Cortex of kidney (tissue), 1 donor: ENCODE measurements around the gene CERS4.
"Not testable (repeated sequence)": the region's sequence is repeated elsewhere in the genome, so short reads cannot be mapped to it uniquely, and the experiment has no call there.

Source experiments
- DNase-seq: peaks from one replicate; lab custom pipeline; 2025; lab: John Stamatoyannopoulos, UW

The CERS4 gene, protein sequence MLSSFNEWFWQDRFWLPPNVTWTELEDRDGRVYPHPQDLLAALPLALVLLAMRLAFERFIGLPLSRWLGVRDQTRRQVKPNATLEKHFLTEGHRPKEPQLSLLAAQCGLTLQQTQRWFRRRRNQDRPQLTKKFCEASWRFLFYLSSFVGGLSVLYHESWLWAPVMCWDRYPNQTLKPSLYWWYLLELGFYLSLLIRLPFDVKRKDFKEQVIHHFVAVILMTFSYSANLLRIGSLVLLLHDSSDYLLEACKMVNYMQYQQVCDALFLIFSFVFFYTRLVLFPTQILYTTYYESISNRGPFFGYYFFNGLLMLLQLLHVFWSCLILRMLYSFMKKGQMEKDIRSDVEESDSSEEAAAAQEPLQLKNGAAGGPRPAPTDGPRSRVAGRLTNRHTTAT

DNA sequence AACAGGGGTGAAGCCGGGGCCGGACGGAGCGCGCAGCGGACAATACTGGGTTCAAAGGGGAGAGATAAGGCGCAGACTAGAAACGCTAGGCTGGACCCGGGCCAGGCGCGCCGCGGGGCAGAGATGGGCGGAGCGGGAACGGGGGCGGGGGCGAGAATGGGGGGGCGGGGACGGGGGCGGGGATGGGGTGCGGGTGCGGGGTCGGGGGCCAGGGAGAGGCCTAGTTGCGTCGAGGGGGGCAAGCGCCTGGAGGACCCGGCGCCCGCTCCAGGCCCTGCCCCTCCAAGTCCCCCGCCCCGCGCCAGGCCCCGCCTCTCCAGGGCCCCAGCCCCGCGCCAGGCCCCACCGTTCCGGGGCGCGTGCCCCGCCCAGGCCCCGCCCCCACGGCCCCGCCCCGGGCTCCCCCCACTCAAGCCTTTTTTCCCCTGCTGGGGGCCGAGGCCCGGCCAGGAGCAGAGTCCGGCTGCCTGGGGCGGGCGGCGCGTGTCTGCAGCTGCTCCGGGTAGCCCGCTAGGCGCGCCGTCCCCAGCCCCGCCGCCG is at the start of gene CERS4:
Gene CERS4, plus strand, starts transcription at position 449 of the 540 bp plus-strand sequence. CDS start 41,707 bp downstream, outside the sequence.
- no peak for DNase-seq

DNA sequence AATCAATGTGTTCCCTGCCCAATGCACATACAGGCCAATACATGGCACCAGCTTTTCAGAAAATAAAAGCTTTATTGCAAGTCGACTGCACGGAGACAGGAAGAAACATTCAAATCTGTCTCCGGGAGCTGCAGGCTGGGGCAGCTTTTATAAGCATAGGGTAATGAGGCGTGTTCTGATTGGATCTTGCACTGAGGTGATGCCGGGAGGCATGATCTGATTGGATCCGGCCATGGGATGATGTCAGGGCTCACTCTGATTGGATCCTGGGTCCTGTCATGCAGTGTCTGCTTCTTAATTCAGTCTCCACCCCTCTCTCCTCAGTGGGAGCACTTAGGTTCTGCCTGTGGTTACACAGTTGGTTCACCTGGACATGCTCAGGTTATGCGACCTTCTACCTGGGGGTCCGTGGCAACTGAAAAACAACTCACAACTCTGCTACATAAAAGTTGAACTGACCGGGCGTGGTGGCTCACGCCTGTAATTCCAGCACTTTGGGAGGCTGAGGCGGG is 48.0 kb upstream of the CERS4 start:
- DNase-seq: no peak

DNA sequence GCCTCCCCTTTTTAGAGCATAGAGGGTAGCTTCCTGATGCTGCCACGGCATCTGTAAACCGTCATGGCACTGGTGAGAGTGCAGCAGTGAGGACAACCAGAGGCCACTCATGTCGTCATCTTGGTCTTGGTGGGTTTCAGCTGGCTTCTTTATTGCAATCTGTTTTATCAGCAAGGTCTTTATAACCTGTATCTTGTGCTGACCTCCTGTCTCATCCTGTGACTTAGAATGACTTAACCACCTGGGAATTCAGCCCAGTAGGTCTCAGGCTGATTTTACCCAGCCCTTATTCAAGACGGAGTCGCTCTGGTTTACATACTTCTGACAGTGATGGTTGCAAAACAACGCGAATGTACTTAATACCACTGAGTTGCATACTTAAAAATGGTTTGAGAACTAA is 45.4 kb upstream of the CERS4 start:
- DNase-seq: no peak

DNA sequence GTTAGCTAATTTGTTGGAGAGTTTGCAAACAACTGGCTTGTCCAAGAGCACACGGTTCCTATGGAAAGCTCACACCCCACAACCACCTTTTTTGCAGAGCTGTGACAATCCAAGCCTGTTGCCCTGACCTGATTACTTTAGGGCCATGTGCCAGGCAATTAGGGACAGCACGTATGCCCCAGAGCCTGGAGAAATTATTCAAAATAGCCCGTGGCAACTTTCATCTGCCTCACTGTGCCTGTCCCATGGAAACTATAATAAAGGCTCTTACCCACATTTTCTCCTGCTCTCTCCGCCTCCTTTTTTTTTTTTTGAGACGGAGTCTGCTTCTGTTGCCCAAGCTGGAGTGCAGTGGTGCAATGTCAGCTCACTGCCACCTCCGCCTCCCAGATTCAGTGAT is 41.2 kb upstream of the CERS4 start:
- no peak for DNase-seq

DNA sequence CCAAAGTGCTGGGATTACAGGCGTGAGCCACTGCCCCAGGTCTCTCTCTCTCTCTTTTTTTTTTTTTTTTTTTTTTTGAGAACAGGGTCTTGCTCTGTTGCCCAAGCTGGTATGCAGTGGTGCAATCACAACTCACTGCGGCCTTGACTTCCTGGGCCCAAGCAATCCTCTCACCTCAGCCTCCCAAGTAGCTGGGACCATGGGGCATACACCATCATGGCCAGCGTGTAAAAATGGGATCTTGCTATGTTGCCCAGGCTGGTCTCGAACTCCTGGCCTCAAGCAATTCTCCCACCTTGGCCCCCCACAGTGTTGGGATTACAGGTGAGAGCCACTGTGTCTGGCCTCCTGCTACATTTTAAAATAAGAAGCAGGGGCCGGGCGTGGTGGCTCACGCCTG is 40.6 kb upstream of the CERS4 start:
- DNase-seq: no peak

DNA sequence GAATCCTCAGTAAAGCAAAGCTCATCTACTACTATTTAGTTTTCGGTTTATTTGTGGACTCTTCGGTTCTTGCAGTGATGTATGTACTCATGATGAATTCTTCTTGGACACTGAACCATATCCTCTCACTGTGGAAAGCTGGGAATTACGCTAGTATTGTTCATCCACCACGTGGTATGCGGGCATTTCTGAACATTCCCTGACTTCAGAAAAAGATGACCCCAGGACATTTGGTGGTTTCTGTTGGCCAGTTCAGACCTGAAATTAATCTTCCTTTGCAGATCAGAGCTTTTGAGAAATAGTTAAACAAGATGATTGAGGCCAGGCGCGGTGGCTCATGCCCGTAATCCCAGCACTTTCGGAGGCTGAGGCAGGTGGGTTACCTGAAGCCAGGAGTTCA is 34.5 kb upstream of the CERS4 start:
- DNase-seq: no peak

DNA sequence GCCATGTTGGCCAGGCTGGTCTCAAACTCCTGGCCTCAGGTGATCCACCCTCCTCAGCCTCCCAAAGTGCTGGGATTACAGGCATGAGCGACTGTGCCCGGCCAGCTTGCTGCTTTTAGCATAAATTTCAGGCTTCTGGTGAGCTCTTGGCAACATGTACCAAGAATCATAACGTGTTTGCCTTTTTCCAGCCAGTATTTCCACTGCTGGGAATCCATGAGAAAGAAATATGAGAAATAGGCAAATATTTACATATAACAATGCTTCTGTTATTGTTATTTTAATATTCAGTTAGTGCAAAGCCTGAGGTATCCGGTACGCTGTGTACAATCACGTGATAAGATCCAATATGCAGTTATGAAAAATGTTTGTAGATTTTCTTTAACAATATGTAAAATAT is 29.2 kb upstream of the CERS4 start:
- no peak for DNase-seq

DNA sequence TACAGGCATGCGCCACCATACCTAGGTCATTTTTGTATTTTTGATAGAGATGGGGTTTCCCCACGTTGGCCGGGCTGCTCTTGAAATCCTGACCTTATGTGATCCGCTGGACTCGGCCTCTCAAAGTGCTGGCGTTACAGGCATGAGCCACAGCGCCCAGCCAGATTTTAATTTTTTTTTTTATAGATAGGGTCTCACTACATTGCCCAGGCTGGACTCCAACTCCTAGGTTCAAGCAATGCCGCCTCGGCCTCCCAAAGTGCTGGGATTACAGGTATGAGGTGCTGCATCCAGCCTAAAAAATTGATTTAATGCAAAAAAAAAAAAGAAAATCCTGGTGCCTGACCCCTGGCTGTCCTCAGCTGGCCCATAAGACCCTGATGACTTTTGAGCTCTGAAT is 24.9 kb upstream of the CERS4 start:
- no peak for DNase-seq

DNA sequence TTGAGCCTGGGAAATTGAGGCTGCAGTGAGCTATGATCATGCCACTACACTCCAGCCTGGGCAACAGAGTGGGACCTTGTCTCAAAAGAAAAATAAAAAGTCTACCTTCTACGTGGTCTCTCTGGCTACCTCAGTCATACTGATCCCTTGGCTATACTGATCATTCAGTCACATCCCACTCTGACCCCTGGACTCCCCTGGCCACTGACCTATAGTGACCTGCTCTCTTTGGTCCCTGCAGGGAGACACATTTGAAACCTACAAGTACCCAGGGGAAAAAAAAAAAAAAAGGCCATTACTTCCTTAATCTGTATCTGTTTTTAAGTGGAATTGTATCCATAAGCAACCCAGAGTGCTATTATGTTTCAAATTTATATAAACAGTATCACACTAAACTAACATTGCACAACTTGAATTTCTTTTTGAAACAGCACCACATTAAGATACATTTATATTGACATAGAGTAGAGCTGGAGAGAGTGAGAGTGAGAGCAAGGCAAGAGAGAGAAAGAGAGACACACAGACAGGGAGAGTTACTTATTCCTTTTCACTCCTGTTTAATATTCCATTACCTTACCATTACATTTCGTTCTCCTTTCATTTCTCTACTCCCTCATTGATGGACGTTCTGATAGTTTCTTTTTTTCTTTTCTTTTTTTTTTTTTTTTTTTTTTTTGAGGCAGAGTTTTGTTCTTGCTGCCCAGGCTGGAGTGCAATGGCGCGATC is 23.7 kb upstream of the CERS4 start:
- DNase-seq: no peak

DNA sequence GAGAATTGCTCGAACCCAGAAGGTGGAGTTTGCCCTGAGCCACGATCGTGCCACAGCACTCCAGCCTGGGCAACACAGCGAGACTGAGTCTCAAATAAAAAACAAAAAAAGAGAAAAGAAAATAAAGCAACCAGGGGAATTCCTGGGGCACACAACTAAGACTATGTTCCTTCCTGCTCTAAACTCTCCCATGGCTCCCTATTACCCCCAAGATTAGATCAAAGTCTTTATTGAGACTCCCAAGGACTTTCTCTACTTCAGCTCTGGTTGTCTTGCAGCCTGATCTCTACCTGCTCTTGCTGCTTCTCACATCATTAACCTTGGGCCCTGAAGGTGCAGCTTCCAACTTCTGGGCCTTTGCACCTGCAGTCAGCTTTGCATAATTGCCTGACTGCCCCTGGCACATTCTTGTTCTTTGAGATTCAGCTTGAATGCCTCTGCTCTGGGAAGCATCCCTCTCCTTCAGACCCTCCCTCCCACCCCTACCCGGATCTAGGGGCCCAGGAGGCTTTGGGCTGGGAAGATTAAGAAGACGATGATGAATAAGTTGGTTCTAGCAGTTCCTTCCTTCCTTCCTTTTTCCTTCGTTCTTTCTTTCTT is 16.8 kb upstream of the CERS4 start:
- DNase-seq: no peak

DNA sequence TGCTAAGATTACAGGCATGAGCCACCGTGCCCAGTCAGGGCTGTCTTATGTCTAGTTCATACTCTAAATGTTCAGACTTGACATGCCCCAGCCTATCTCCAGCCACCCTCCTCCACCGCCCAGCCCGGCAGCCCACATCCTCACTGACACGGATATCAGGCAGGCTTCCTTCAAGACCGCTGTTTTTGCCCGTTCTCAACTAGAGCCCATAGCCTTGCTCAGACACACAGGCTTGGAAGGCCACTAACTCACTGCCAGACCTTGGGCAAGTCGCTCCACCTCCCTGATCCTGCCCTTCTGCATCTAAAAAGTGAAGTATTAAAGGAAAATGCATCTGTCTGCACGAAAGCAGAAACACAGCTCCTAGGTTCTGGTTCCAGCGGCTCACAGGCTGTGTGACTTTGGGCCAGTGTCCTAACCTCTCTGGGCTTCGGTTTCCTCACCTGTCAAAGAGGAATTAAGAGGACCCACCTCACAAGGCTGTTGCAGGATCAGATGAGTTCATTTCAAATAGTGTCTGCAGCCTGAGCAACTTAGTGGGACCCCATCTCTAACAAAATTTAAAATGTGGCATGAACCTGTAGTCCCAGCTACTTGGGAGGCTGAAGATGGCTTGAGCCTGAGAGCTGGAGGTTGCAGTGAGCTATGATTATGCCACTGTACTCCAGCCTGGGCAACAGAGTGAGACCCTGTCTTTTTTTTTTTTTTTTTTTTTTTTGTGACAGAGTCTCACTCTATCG is 14.5 kb upstream of the CERS4 start:
- DNase-seq: no peak

DNA sequence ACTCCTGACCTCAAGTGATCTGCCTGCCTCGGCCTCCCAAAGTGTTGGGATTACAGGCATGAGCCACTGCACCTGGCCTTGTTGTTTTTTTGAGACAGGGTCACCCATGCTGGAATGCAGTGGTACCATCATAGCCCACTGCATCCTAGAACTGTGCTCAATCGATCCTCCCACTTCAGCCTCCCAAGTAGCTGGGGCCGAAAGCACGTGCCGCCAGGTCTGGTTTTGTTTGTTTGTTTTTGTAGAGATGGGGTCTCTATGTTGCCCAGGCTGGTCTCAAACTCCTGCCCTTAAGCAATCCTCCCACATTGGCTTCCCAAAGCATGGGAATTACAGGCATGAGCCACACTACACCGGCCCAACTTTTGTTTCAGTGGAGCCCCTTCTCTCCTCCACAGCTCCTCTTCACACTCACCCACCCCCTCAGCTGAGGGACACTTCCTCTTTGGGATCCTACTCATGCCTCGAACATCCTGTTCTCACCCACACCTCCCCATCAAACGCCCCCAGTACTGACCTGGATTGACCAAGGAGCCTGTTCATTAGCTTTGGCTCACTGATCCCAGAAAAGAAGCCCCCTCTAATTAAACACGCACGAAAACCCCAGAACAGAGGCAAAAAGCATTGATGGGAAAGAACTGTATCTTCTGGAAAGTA is 12.8 kb upstream of the CERS4 start:
- no peak for DNase-seq

DNA sequence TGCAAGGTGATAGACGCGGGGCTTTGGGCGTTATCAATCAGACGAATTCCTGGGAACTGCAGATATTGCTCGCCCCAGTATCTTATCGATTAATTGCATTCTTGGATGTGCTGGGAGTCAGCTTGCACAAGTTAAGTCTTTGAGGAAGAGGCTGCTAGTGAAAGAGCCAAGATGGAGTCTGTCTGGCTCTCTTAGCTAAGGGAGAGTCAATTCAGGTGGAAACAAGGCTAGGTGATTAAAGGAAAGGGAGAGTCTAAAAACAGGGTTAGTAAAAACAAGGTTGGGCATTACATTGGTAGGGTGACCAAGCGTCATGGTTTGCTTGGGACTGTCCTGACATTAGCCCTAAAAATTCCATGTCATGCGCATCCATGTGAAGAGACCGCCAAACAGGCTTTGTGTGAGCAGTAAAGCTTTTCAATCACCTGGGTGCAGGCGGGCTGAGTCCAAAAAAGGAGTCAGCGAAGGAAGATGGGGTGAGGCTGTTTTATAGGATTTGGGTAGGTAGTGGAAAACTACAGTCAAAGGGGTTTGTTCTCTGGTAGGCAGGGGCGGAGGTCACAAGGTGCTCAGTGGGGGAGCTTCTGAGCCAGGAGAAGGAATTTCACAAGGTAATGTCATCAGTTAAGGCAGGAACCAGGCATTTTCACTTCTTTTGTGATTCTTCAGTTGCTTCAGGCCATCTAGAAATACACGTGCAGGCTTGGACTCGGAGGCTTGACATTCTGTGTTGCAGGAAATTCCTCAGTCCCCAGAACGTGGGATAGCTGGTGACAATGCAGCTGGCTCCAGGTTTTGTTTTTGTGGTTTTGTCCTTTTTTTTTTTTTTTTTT is 5.7 kb upstream of the CERS4 start:
- not testable (repeated sequence) for DNase-seq

DNA sequence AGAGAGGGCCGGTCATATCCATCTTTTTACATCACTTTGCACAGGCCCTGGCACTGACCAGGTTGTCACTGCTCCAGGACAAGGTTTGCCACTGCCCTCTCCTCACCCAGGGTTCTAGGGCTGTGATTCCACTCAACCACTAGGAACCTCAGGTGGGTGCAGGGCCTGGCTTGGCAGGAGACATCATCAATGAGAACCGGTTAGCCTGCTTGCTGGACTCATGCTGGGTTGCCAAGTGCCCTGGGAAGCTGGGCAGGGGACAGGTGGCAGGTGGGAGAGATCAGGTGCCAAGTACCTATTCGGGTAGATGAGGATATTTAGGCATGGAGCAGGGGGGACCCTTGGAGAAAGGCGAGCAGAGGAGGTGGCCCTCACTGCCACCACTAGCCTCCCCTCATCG is 4.2 kb upstream of the CERS4 start:
- DNase-seq: no peak

DNA sequence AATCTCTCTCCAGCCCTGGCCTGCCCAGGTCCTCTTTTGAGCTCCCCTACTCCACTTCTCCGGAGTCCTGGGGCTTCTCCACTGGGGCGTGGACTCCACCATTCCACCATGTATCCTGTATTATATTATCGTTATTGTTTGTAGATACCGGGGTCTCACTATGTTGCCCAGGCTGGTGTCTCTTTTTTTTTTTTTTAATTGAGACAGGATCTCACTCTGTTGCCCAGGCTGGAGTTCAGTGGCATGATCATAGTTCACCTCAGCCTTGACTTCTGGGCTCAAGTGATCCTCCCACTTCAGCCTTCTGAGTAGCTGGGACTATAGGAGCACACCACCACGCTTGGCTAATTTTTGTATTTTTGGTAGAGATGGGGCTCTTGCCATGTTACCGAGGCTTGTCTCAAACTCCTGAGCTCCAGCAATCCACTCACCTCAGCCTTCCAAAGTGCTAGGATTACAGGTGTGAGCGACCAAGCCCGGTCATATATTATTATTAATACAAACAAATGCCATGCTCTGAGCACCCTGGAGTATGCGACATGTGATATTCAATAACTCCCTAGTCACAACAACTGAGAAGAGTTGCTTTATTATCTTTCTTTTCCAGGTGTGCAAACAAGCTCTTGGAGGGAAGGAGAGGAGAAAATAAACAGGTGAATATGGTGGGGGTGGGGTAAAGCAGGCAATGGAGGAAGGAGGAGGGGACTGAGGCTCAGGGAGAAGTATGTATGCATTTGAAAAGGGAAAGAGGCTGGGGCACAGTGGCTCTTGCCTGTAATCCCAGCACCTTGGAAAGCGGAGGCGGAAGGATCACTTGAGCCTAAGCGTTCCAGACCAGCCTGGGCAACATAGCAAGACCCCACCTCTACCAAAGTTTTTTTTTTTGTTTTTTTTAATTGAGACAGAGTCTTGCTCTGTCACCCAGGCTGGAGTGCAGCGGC is 2.8 kb upstream of the CERS4 start:
- no peak for DNase-seq

DNA sequence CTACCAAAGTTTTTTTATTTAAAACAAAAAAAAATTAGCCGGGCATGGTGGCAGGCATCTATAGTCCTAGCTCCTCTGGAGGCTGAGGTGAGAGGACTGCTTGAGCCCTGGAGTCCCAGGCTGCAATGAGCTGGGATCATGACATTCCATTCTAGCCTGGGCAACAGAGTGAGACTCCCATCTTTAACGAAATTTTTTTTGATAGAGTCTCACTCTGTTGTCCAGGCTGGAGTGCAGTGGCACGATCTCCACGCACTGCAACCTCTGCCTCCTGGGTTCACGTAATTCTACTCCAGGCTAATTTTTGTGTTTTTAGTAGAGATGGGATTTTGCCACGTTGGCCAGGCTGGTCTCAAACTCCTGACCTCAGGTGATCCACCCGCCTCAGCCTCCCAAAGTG is 1.8 kb upstream of the CERS4 start:
- not testable (repeated sequence) for DNase-seq

DNA sequence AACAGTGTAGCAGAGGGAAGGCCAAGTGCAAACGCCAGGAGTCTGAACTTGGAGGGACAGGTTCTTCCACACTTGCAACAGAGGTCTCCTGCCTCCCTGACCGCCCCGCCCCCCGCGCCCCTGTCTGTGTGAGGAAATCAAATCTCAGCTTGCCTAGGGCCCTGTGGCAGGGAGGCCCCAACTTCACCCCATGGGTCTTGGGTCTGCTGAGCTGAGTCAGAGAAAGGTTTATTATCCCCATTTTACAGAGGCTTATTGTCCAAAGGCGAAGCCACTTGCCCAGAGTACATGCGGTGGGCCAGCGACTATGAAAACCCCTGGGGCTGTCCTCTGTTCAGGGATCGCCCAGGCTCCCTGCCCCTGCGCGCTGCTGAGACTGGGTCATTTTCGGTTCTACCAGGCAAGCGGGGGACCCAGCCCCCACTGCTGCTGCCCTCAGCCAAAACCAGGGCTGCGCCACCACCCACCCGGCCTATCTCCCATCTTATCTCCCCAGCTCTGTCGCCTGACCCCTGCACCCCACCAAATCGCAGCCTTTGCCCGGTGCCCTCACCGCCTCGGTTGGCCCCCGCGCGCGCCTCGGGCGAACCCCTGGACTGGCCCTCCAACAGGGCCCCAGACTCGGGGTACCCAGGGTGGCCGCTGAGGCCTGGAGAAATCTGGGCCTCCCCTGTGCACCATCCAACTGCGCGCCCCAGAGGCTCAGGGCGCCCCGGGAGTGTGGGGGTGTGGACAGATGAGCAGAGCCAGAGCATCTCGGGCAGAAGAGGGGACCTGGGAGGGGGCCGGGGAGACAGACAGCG is 850 bp upstream of the CERS4 start:
- DNase-seq: no peak
